K562 (cell line): Measurements from ENCODE around the gene ZSWIM8. TPM values are rescaled to one million over a fixed set of nuclear protein-coding genes. Genes with fewer than 3 reads are reported as not detected.

Source experiments
- E4F1 ChIP-seq: fragments of 250-450 bp; sonication (Bioruptor Pico); IDR thresholded peaks from 2 replicates; pipeline ENCODE4 v1.5.0; 2021; ENCODE audit warnings: mild to moderate bottlenecking, borderline replicate concordance
- ELF1 ChIP-seq: fragments of 200-800 bp; sonication (Bioruptor generic); IDR thresholded peaks from 2 replicates; pipeline ENCODE4 v1.6.1; 2016; ENCODE audit warnings: missing genetic modification characterization, missing compliant biosample characterization
- EZH2 ChIP-seq: IDR thresholded peaks from 2 replicates; pipeline ENCODE4 v1.6.1; 2012; ENCODE audit warnings: low read depth, mild to moderate bottlenecking, inconsistent platforms, low read length, borderline replicate concordance
- FOSL1 ChIP-seq: fragments of 200-800 bp; sonication (Bioruptor generic); conservative IDR thresholded peaks from 2 replicates; pipeline ENCODE4 v1.6.1; 2016; ENCODE audit warnings: missing genetic modification characterization, missing compliant biosample characterization
- GTF3C2 ChIP-seq: IDR thresholded peaks from 3 replicates; pipeline ENCODE4 v1.6.1; 2011; ENCODE audit warnings: borderline replicate concordance, mild to moderate bottlenecking, moderate library complexity; ENCODE audit not compliant: insufficient read length; ENCODE audit errors: extremely low read depth
- HMG20B ChIP-seq: fragments of 250-450 bp; sonication (Bioruptor Pico); IDR thresholded peaks from 2 replicates; pipeline ENCODE4 v1.5.0; 2021; ENCODE audit warnings: mild to moderate bottlenecking
- KLF1 ChIP-seq: fragments of 450-650 bp; IDR thresholded peaks from 2 replicates; pipeline ENCODE4 v1.6.1; 2016; ENCODE audit warnings: missing genetic modification characterization, missing compliant biosample characterization
- NCOR1 ChIP-seq: fragments of 450-650 bp; IDR thresholded peaks from 2 replicates; pipeline ENCODE4 v1.6.1; 2016; ENCODE audit warnings: mild to moderate bottlenecking, moderate library complexity
- NFIC ChIP-seq: fragments of 450-650 bp; IDR thresholded peaks from 2 replicates; pipeline ENCODE4 v1.6.1; 2017; ENCODE audit warnings: mild to moderate bottlenecking, inconsistent platforms
- PRDM10 ChIP-seq: fragments of 450-650 bp; IDR thresholded peaks from 2 replicates; pipeline ENCODE4 v1.6.1; 2018; ENCODE audit not compliant: partially characterized antibody
- SRSF3 ChIP-seq: fragments of 200-400 bp; formaldehyde crosslinking; IDR thresholded peaks from 2 replicates; pipeline ENCODE4 v1.6.1; 2016; ENCODE audit warnings: mild to moderate bottlenecking, low read length, moderate library complexity; ENCODE audit not compliant: insufficient read depth
- TEAD4 ChIP-seq, 2 experiments: sonication (generic) in 1 of 2; formaldehyde crosslinking in 1 of 2; IDR thresholded peaks; 2 replicates each; pipeline versions ENCODE4 v1.6.1 to v1.8.0; 2012 to 2022; ENCODE audit warnings: borderline replicate concordance in 1 of 2, inconsistent platforms in 1 of 2, low read length in 1 of 2, mild to moderate bottlenecking in 1 of 2, missing genetic modification reagents in 1 of 2
- TFAM ChIP-seq: fragments of 250-450 bp; sonication (Bioruptor Pico); conservative IDR thresholded peaks from 2 replicates; pipeline ENCODE4 v1.5.0; 2021; ENCODE audit warnings: mild to moderate bottlenecking, moderate library complexity
- ZBTB1 ChIP-seq: sonication (generic); formaldehyde crosslinking; IDR thresholded peaks from 2 replicates; pipeline ENCODE4 v1.8.1; 2023; ENCODE audit warnings: missing genetic modification reagents, low read depth, mild to moderate bottlenecking, borderline replicate concordance
- ZNF224 ChIP-seq: sonication (generic); formaldehyde crosslinking; IDR thresholded peaks from 2 replicates; pipeline ENCODE4 v1.8.0; 2022; ENCODE audit warnings: mild to moderate bottlenecking, missing genetic modification reagents
- ZNF347 ChIP-seq: fragments of 450-650 bp; formaldehyde crosslinking; IDR thresholded peaks from 2 replicates; pipeline ENCODE4 v1.4.0; 2020; ENCODE audit warnings: low read depth, mild to moderate bottlenecking, moderate library complexity
- ZNF668 ChIP-seq: fragments of 250-450 bp; sonication (Bioruptor Pico); IDR thresholded peaks from 2 replicates; pipeline ENCODE4 v1.8.0; 2022; ENCODE audit warnings: mild to moderate bottlenecking, inconsistent platforms
- polyA plus RNA-seq, 8 experiments: library from polyadenylated mRNA; depleted of rRNA in 4 of 8; stranded (reverse) in 5 of 8; unstranded in 3 of 8; fragments of >200 nt; fragmentation: Nextera tagmentation in 2 of 8; fragmentation: Illumina TruSeq in 1 of 8; extraction: Ambion mirVana in 2 of 8; extraction: Trizol in 1 of 8; gene quantifications; 2 replicates each; pipeline versions ENCODE4 v1.2.1 to v1.2.3, GENCODE V29; 2011 to 2014; ENCODE audit warnings: inconsistent platforms in 1 of 8, missing spikeins in 1 of 8
- total RNA-seq, 7 experiments: library from RNA; depleted of rRNA in 6 of 7; stranded (reverse); fragments of >200 nt in 6 of 7; fragmentation: Illumina TruSeq in 2 of 7; extraction: Trizol in 2 of 7; gene quantifications; 2 replicates each; pipeline versions ENCODE4 v1.2.1 to v1.2.3, GENCODE V29; 2011 to 2021; ENCODE audit warnings: low replicate concordance in 1 of 7

ZSWIM8 gene
- total and polyA plus RNA-seq, 9 of the 15 experiments (the other 6 are each of a cell fraction or from before 2014, with no cell fraction given): 5.6 to 47.8 (median 26.7) TPM

GRCh38 chr10:73781879-73782748, 3.3 kb upstream of the ZSWIM8 start, which contains the start of gene CHCHD1 (continued):
- TF ChIP-seq HMG20B (CRISPR knock-in tag) (no peak), TEAD4 (IDR thresholded peaks at IDR 0.05; ENCODE audit: low read length) (no peak; the same call in 1 of the 2 replicates), TEAD4 (CRISPR knock-in tag; IDR thresholded peaks at IDR 0.05; ENCODE audit: borderline replicate concordance) (no peak), KLF1 (tag) (no peak), E4F1 (CRISPR knock-in tag) (no peak), ZNF224 (CRISPR knock-in tag) (peak; percentile 49; the same call in 1 of the 2 replicates), FOSL1 (tag) (0 out of 2 replicates have a peak, but pooled peaks have one; percentile 33), SRSF3 (no peak), NFIC (peak; percentile 58), NCOR1 (peak; percentile 44), ELF1 (tag) (0 out of 2 replicates have a peak, but pooled peaks have one; percentile 12), TFAM (CRISPR knock-in tag) (no peak), ZBTB1 (peak; percentile 85), PRDM10 (peak; percentile 92), GTF3C2 (no peak), ZNF668 (CRISPR knock-in tag) (no peak), EZH2 (no peak), ZNF347 (CRISPR knock-in tag) (no peak)
